Amniotic stem cell (primary cell): ENCODE measurements around the gene EXOSC2.

ENCODE experiments used
- DNase-seq: peaks from one replicate; lab custom pipeline; 2025; lab: John Stamatoyannopoulos, UW

Gene EXOSC2

GRCh38 chr9:130739081-130739480 is 45.5 kb downstream of the EXOSC2 start:
- no peak for DNase-seq

GRCh38 chr9:130740218-130741023 is 46.8 kb downstream of the EXOSC2 start:
- DNase-seq, result no peak

- no peak for DNase-seq
These were observed 47.4 kb downstream of the EXOSC2 start for GRCh38 chr9:130741024-130741305.

GRCh38 chr9:130741831-130742449 is 48.4 kb downstream of the EXOSC2 start:
- DNase-seq, result peak; percentile 16

GRCh38 chr9:130743656-130744055 is 50.1 kb downstream of the EXOSC2 start:
- no peak for DNase-seq

GRCh38 chr9:130745210-130745800 is 51.7 kb downstream of the EXOSC2 start:
- DNase-seq, result no peak

GRCh38 chr9:130745829-130746228 is 52.2 kb downstream of the EXOSC2 start:
- no peak for DNase-seq

- no peak for DNase-seq
These were observed 53.0 kb downstream of the EXOSC2 start for GRCh38 chr9:130746434-130747212.

- no peak for DNase-seq
These were observed 58.2 kb downstream of the EXOSC2 start for GRCh38 chr9:130751631-130752355.
